ENCODE results near the gene MAEA.

Gene MAEA

GRCh38 chr4:1359976-1360375, 70.3 kb downstream of the MAEA start:
- H3K9me3 ChIP-seq (ENCODE audit: insufficient read depth, low read length): no peaks in the 10 kb centered on the region
- TF ChIP-seq EZH2phosphoT487 (conservative IDR thresholded peaks at IDR 0.05; ENCODE audit: low read length): no peak
- no peak for TF ChIP-seq CTCF (IDR thresholded peaks at IDR 0.05; ENCODE audit: insufficient read depth, low read length, poor library complexity, severe bottlenecking)
- no peak overlapping the region for H3K4me3 ChIP-seq (ENCODE audit: insufficient read depth, low read length, poor library complexity, severe bottlenecking)
- no peak overlapping the region for H3K27ac ChIP-seq (ENCODE audit: low read depth, low read length)
- no peaks in the 10 kb centered on the region for H3F3A ChIP-seq (ENCODE audit: insufficient read depth)
- no peaks in the 10 kb centered on the region for H3K36me3 ChIP-seq (ENCODE audit: low read length)
- H3K9me2 ChIP-seq (replicated peaks; ENCODE audit: insufficient read depth, low read length): no peaks in the 10 kb centered on the region
- no peak overlapping the region for H2AFZ ChIP-seq (ENCODE audit: low read depth, low read length, severe bottlenecking)
- H4K20me1 ChIP-seq (ENCODE audit: low read depth, low read length): no peaks in the 10 kb centered on the region
- no peak overlapping the region for H3K4me2 ChIP-seq (ENCODE audit: low read depth, low read length, poor library complexity, severe bottlenecking)
- H3K79me2 ChIP-seq (ENCODE audit: insufficient read depth, low read length): no peaks in the 10 kb centered on the region
- H3K27me3 ChIP-seq (ENCODE audit: low read length): no peaks in the 10 kb centered on the region
- no peak overlapping the region for H3K9ac ChIP-seq (ENCODE audit: low read length)

GRCh38 chr4:1360423-1361283, 71.0 kb downstream of the MAEA start:
- Histone ChIP-seq H3K79me2 (ENCODE audit: insufficient read depth, low read length) (no peaks in the 10 kb centered on the region), H3K4me2 (ENCODE audit: low read depth, low read length, poor library complexity, severe bottlenecking) (no peak overlapping the region), H3K27me3 (ENCODE audit: low read length) (no peaks in the 10 kb centered on the region), H3K9ac (ENCODE audit: low read length) (no peak overlapping the region), H3K36me3 (ENCODE audit: low read length) (no peaks in the 10 kb centered on the region), H3K27ac (ENCODE audit: low read depth, low read length) (no peak overlapping the region), H3K9me2 (replicated peaks; ENCODE audit: insufficient read depth, low read length) (no peaks in the 10 kb centered on the region), H2AFZ (ENCODE audit: low read depth, low read length, severe bottlenecking) (no peak overlapping the region), H3K4me3 (ENCODE audit: insufficient read depth, low read length, poor library complexity, severe bottlenecking) (no peak overlapping the region), H3K9me3 (ENCODE audit: insufficient read depth, low read length) (no peaks in the 10 kb centered on the region), H3F3A (ENCODE audit: insufficient read depth) (no peaks in the 10 kb centered on the region), H4K20me1 (ENCODE audit: low read depth, low read length) (no peaks in the 10 kb centered on the region)
- no peak for TF ChIP-seq CTCF (IDR thresholded peaks at IDR 0.05; ENCODE audit: insufficient read depth, low read length, poor library complexity, severe bottlenecking)
- TF ChIP-seq EZH2phosphoT487 (conservative IDR thresholded peaks at IDR 0.05; ENCODE audit: low read length): no peak

GRCh38 chr4:1361431-1361830, 71.7 kb downstream of the MAEA start:
- H4K20me1 ChIP-seq (ENCODE audit: low read depth, low read length): no peaks in the 10 kb centered on the region
- H3K36me3 ChIP-seq (ENCODE audit: low read length): no peaks in the 10 kb centered on the region
- H2AFZ ChIP-seq (ENCODE audit: low read depth, low read length, severe bottlenecking): no peak overlapping the region
- H3K27ac ChIP-seq (ENCODE audit: low read depth, low read length): no peak overlapping the region
- H3K9me2 ChIP-seq (replicated peaks; ENCODE audit: insufficient read depth, low read length): no peaks in the 10 kb centered on the region
- no peaks in the 10 kb centered on the region for H3F3A ChIP-seq (ENCODE audit: insufficient read depth)
- no peak overlapping the region for H3K4me3 ChIP-seq (ENCODE audit: insufficient read depth, low read length, poor library complexity, severe bottlenecking)
- H3K9ac ChIP-seq (ENCODE audit: low read length): no peak overlapping the region
- H3K27me3 ChIP-seq (ENCODE audit: low read length): no peaks in the 10 kb centered on the region
- H3K9me3 ChIP-seq (ENCODE audit: insufficient read depth, low read length): no peaks in the 10 kb centered on the region
- TF ChIP-seq CTCF (IDR thresholded peaks at IDR 0.05; ENCODE audit: insufficient read depth, low read length, poor library complexity, severe bottlenecking) (no peak), EZH2phosphoT487 (conservative IDR thresholded peaks at IDR 0.05; ENCODE audit: low read length) (no peak)
- no peak overlapping the region for H3K4me2 ChIP-seq (ENCODE audit: low read depth, low read length, poor library complexity, severe bottlenecking)
- H3K79me2 ChIP-seq (ENCODE audit: insufficient read depth, low read length): no peaks in the 10 kb centered on the region
